Tibial nerve (tissue), 4 donors: ENCODE measurements around the gene OSTM1. TPM values are rescaled to one million over a fixed set of nuclear protein-coding genes. Genes with fewer than 3 reads are reported as not detected.

Source experiments
- DNase-seq, 2 donors: peaks; one replicate each; pipeline ENCODE4 v3.0.0-alpha.2; 2019; ENCODE audit warnings: low spot score in 2 of 2
- H3K27ac ChIP-seq, 4 donors: fragments of 200-600 bp; sonication (generic) in 3 of 4; one replicate each; pipeline ENCODE4 v1.5.1; 2017 to 2019; ENCODE audit warnings: mild to moderate bottlenecking in 1 of 4
- H3K27me3 ChIP-seq, 2 donors: fragments of 200-600 bp; sonication (generic) in 1 of 2; one replicate each; pipeline versions ENCODE4 v1.5.1 to v1.6.0; 2017 to 2019
- H3K36me3 ChIP-seq, 3 donors: fragments of 200-600 bp; sonication (generic); one replicate each; pipeline ENCODE4 v1.5.1; 2018 to 2019
- H3K4me1 ChIP-seq, 4 donors: fragments of 200-600 bp; sonication (generic) in 3 of 4; one replicate each; pipeline ENCODE4 v1.5.1; 2017 to 2019
- H3K4me3 ChIP-seq, 4 donors: fragments of 200-600 bp; sonication (generic) in 3 of 4; one replicate each; pipeline ENCODE4 v1.5.1; 2017 to 2019; ENCODE audit warnings: mild to moderate bottlenecking in 1 of 4, moderate library complexity in 1 of 4
- H3K9me3 ChIP-seq, 4 donors: fragments of 200-600 bp; sonication (generic) in 3 of 4; one replicate each; pipeline ENCODE4 v1.5.1; 2017 to 2019
- CTCF ChIP-seq, 5 experiments: fragments of 200-600 bp in 3 of 5; fragments of 450-650 bp in 2 of 5; sonication (generic) in 3 of 5; IDR thresholded peaks; one replicate each; pipeline ENCODE4 v1.5.1; 2016 to 2019; ENCODE audit warnings: antibody characterized with exemption in 5 of 5, mild to moderate bottlenecking in 3 of 5, moderate library complexity in 2 of 5
- EP300 ChIP-seq, 2 donors: sonication (generic); formaldehyde crosslinking; IDR thresholded peaks; one replicate each; pipeline ENCODE4 v1.6.1; 2017; ENCODE audit warnings: antibody characterized with exemption in 2 of 2, mild to moderate bottlenecking in 1 of 2
- POLR2A ChIP-seq, 2 donors: fragments of 450-650 bp; IDR thresholded peaks; one replicate each; pipeline ENCODE4 v1.6.1; 2017; ENCODE audit warnings: antibody characterized with exemption in 2 of 2, mild to moderate bottlenecking in 2 of 2, moderate library complexity in 2 of 2
- WGBS, 2 donors: methylation state at CpG; one replicate each; pipeline ENCODE4 v1.1.5; 2018; 5-methylcytosine and 5-hydroxymethylcytosine counted together
- total RNA-seq, 4 donors: library from RNA; depleted of rRNA; stranded (reverse); fragments of >200 nt; gene quantifications; one replicate each; pipeline ENCODE4 v1.1.0, GENCODE V29; 2016

Gene OSTM1
- 100 to 1,000 TPM in 2 of 4 donors, 10 to 100 TPM in 2; 49.8 to 136 (median 96.0) TPM for total RNA-seq

GRCh38 chr6:108074359-108075144 lies at the start of gene OSTM1:
OSTM1 (minus strand) TSS chr6:108074741; CDS start chr6:108074651, 90 bp downstream.
- Histone ChIP-seq H3K27me3 (no peaks in the 10 kb centered on the region), H3K4me3 (peak within 1 kb of the TSS; percentile 80 to 98 (median 92)), H3K36me3 (peaks cover 0 to 8% (median 0%) of the 10 kb centered on the region in 3 donors), H3K27ac (peak within 1 kb of the TSS; percentile 80 to 88 (median 85)), H3K9me3 (no peaks in the 10 kb centered on the region), H3K4me1 (peaks cover 0 to 22% (median 8%) of the 10 kb centered on the region in 4 donors)
- TF ChIP-seq EP300 (IDR thresholded peaks at IDR 0.05) (peak in 1 of 2 donors; percentile 58), CTCF (IDR thresholded peaks at IDR 0.05) (peak in 1 of 5 experiments; percentile 30), POLR2A (IDR thresholded peaks at IDR 0.05) (peak; percentile 45 to 83)
- peak; percentile 78 for DNase-seq
- WGBS, 2 donors, result 0 to 1% methylated on average over 33 to 40 of the region's 86 CpGs

GRCh38 chr6:108123946-108124345 lies 49.4 kb upstream of the OSTM1 start:
- TF ChIP-seq CTCF (IDR thresholded peaks at IDR 0.05) (no peak), EP300 (IDR thresholded peaks at IDR 0.05) (no peak), POLR2A (IDR thresholded peaks at IDR 0.05) (no peak)
- Histone ChIP-seq H3K9me3 (peaks cover 0 to 7% (median 0%) of the 10 kb centered on the region in 4 donors), H3K4me3 (no peak overlapping the region), H3K27me3 (peaks cover 0 to 92% of the 10 kb centered on the region in 2 donors), H3K4me1 (peaks cover 0 to 10% (median 7%) of the 10 kb centered on the region in 4 donors), H3K27ac (no peak overlapping the region), H3K36me3 (no peaks in the 10 kb centered on the region)
- 22 to 26% methylated on average over 6 to 7 of the region's 7 CpGs for WGBS, 2 donors
- no peak for DNase-seq

GRCh38 chr6:108123481-108123929 lies 49.0 kb upstream of the OSTM1 start:
- H3K27me3 ChIP-seq, result peaks cover 0 to 94% of the 10 kb centered on the region in 2 donors
- TF ChIP-seq CTCF (IDR thresholded peaks at IDR 0.05) (no peak), POLR2A (IDR thresholded peaks at IDR 0.05) (no peak), EP300 (IDR thresholded peaks at IDR 0.05) (no peak)

GRCh38 chr6:108121612-108122011 lies 47.1 kb upstream of the OSTM1 start:
- 40 to 41% methylated on average over 10 of the region's 10 CpGs for WGBS, 2 donors
- Histone ChIP-seq H3K36me3 (no peaks in the 10 kb centered on the region), H3K27me3 (peaks cover 0 to 97% of the 10 kb centered on the region in 2 donors), H3K9me3 (peaks cover 0 to 7% (median 0%) of the 10 kb centered on the region in 4 donors), H3K27ac (no peak overlapping the region), H3K4me1 (peaks cover 0 to 34% (median 25%) of the 10 kb centered on the region in 4 donors), H3K4me3 (no peak overlapping the region)
- DNase-seq, result no peak
- no peak for TF ChIP-seq CTCF (IDR thresholded peaks at IDR 0.05)
- no peak for TF ChIP-seq EP300 (IDR thresholded peaks at IDR 0.05)
- TF ChIP-seq POLR2A (IDR thresholded peaks at IDR 0.05), result no peak

More at GRCh38 chr6:108123481-108123929, 49.0 kb upstream of the OSTM1 start:
- Histone ChIP-seq H3K4me3 (no peak overlapping the region), H3K9me3 (peaks cover 0 to 7% (median 0%) of the 10 kb centered on the region in 4 donors), H3K27ac (no peak overlapping the region), H3K4me1 (peaks cover 0 to 15% (median 11%) of the 10 kb centered on the region in 4 donors), H3K36me3 (no peaks in the 10 kb centered on the region)
- WGBS, 2 donors, result 22 to 26% methylated on average over 13 of the region's 13 CpGs
- DNase-seq, result no peak

GRCh38 chr6:108120311-108120710 lies 45.8 kb upstream of the OSTM1 start:
- DNase-seq, result no peak
- H3K4me3 ChIP-seq, result no peak overlapping the region
- H3K36me3 ChIP-seq, result no peaks in the 10 kb centered on the region
- peaks cover 0 to 7% (median 0%) of the 10 kb centered on the region in 4 donors for H3K9me3 ChIP-seq
- no peak for TF ChIP-seq EP300 (IDR thresholded peaks at IDR 0.05)
- TF ChIP-seq POLR2A (IDR thresholded peaks at IDR 0.05), result no peak
- TF ChIP-seq CTCF (IDR thresholded peaks at IDR 0.05), result no peak
- H3K27ac ChIP-seq, result no peak overlapping the region
- WGBS, 2 donors, result 78 to 79% methylated on average over 12 of the region's 12 CpGs
- peaks cover 0 to 47% (median 30%) of the 10 kb centered on the region in 4 donors for H3K4me1 ChIP-seq
- peaks cover 0 to 97% of the 10 kb centered on the region in 2 donors for H3K27me3 ChIP-seq
